K562 (cell line): ENCODE data around the gene PNPO. TPM values are rescaled to one million over a fixed set of nuclear protein-coding genes. Genes with fewer than 3 reads are reported as not detected.

Experiments used
- CHD2 ChIP-seq: IDR thresholded peaks from 2 replicates; pipeline ENCODE4 v1.6.1; 2011; ENCODE audit warnings: low read depth, low read length
- FOXJ3 ChIP-seq: sonication (generic); formaldehyde crosslinking; IDR thresholded peaks from 2 replicates; pipeline ENCODE4 v1.4.0; 2020; ENCODE audit warnings: mild to moderate bottlenecking, missing genetic modification reagents
- MYC ChIP-seq, 2 experiments: fragments of 250-450 bp in 1 of 2; sonication (Bioruptor Pico) in 1 of 2; IDR thresholded peaks; 2 replicates each; pipeline versions ENCODE4 v1.5.1 to v1.6.1; 2012 to 2021; ENCODE audit warnings: low read depth in 2 of 2, borderline replicate concordance in 1 of 2, improper control_type of control experiment in 1 of 2, low read length in 1 of 2, mild to moderate bottlenecking in 1 of 2, moderate library complexity in 1 of 2
- NCOA2 ChIP-seq, 2 experiments: fragments of 450-650 bp; IDR thresholded peaks; 2 replicates each; pipeline ENCODE4 v1.6.1; 2018; ENCODE audit warnings: mild to moderate bottlenecking in 2 of 2, moderate library complexity in 1 of 2; ENCODE audit not compliant: partially characterized antibody in 2 of 2
- SNRNP70 ChIP-seq: fragments of 200-400 bp; formaldehyde crosslinking; optimal IDR thresholded peaks from 2 replicates; pipeline ENCODE3; 2017; ENCODE audit warnings: low read depth, low read length
- ZBTB40 ChIP-seq, 2 experiments: fragments of 450-650 bp in 1 of 2; sonication (generic) in 1 of 2; formaldehyde crosslinking in 1 of 2; IDR thresholded peaks; 2 replicates each; pipeline versions ENCODE4 v1.7.1 to v1.9.0; 2016 to 2022; ENCODE audit warnings: inconsistent platforms in 1 of 2, mild to moderate bottlenecking in 1 of 2, missing genetic modification reagents in 1 of 2
- ZNF318 ChIP-seq, 2 experiments: fragments of 450-650 bp; IDR thresholded peaks; 2 replicates each; pipeline ENCODE4 v1.6.1; 2016; ENCODE audit warnings: mild to moderate bottlenecking in 2 of 2, borderline replicate concordance in 1 of 2, low read depth in 1 of 2, moderate library complexity in 1 of 2
- polyA plus RNA-seq, 8 experiments: library from polyadenylated mRNA; depleted of rRNA in 4 of 8; stranded (reverse) in 5 of 8; unstranded in 3 of 8; fragments of >200 nt; fragmentation: Nextera tagmentation in 2 of 8; fragmentation: Illumina TruSeq in 1 of 8; extraction: Ambion mirVana in 2 of 8; extraction: Trizol in 1 of 8; gene quantifications; 2 replicates each; pipeline versions ENCODE4 v1.2.1 to v1.2.3, GENCODE V29; 2011 to 2014; ENCODE audit warnings: inconsistent platforms in 1 of 8, missing spikeins in 1 of 8
- total RNA-seq, 7 experiments: library from RNA; depleted of rRNA in 6 of 7; stranded (reverse); fragments of >200 nt in 6 of 7; fragmentation: Illumina TruSeq in 2 of 7; extraction: Trizol in 2 of 7; gene quantifications; 2 replicates each; pipeline versions ENCODE4 v1.2.1 to v1.2.3, GENCODE V29; 2011 to 2021; ENCODE audit warnings: low replicate concordance in 1 of 7

PNPO gene
- total and polyA plus RNA-seq, 9 of the 15 experiments (the other 6 are each of a cell fraction or from before 2014, with no cell fraction given) = 16.6 to 39.0 (median 27.4) TPM

GRCh38 chr17:47949197-47949759 lies 7.9 kb downstream of the PNPO start (continued):
- TF ChIP-seq ZNF318 (IDR thresholded peaks at IDR 0.05; ENCODE audit: borderline replicate concordance in 1 of 2, low read depth in 1 of 2) = no peak
- TF ChIP-seq FOXJ3 (CRISPR knock-in tag) = no peak
- no peak for TF ChIP-seq NCOA2 (IDR thresholded peaks at IDR 0.05; ENCODE audit: partially characterized antibody in 2 of 2)
- no peak for TF ChIP-seq SNRNP70
- no peak for TF ChIP-seq CHD2
- TF ChIP-seq ZBTB40 (IDR thresholded peaks at IDR 0.05) = no peak
- no peak for TF ChIP-seq ZBTB40 (CRISPR knock-in tag; IDR thresholded peaks at IDR 0.05)
- peak; percentile 28; the same call in 1 of the 2 replicates for TF ChIP-seq MYC (IDR thresholded peaks at IDR 0.05; ENCODE audit: low read depth, low read length)
- no peak for TF ChIP-seq MYC (CRISPR knock-in tag; IDR thresholded peaks at IDR 0.05; ENCODE audit: borderline replicate concordance, low read depth)
